Right lobe of liver (tissue), 6 donors: Measurements from ENCODE around the gene FBXO44. TPM values are rescaled to one million over a fixed set of nuclear protein-coding genes. Genes with fewer than 3 reads are reported as not detected.

Source experiments
- ATAC-seq, 4 donors: fragments of 200-7000 bp; cut with Tn5 transposase; one replicate each; pipeline ENCODE4 v1.9.1; 2020; ENCODE audit warnings: mild to moderate bottlenecking in 4 of 4, moderate library complexity in 4 of 4
- DNase-seq, 3 donors: peaks; one replicate each; pipeline ENCODE4 v3.0.0-alpha.2; 2020
- H3K27ac ChIP-seq, 3 donors: fragments of 200-600 bp; one replicate each; pipeline ENCODE4 v1.8.0; 2022
- H3K27me3 ChIP-seq, 2 donors: fragments of 200-600 bp; one replicate each; pipeline ENCODE4 v1.8.0; 2022
- H3K36me3 ChIP-seq, 4 donors: fragments of 200-600 bp; sonication (generic) in 1 of 4; one replicate each; pipeline versions ENCODE4 v1.5.1 to v1.8.0; 2017 to 2022; ENCODE audit warnings: control low read depth in 1 of 4
- H3K4me1 ChIP-seq, 4 donors: fragments of 200-600 bp; sonication (generic) in 1 of 4; one replicate each; pipeline versions ENCODE4 v1.5.1 to v1.8.0; 2017 to 2022; ENCODE audit warnings: control low read depth in 1 of 4
- H3K4me3 ChIP-seq, 3 donors: fragments of 200-600 bp; one replicate each; pipeline ENCODE4 v1.8.0; 2022
- H3K9me3 ChIP-seq, 4 donors: fragments of 200-600 bp; sonication (generic) in 1 of 4; one replicate each; pipeline versions ENCODE4 v1.5.1 to v1.8.0; 2017 to 2022; ENCODE audit warnings: control low read depth in 1 of 4
- CTCF ChIP-seq, 4 donors: fragments of 200-600 bp in 3 of 4; fragments of 450-650 bp in 1 of 4; IDR thresholded peaks; one replicate each; pipeline versions ENCODE4 v1.5.1 to v1.8.0; 2016 to 2022; ENCODE audit warnings: antibody characterized with exemption in 4 of 4, mild to moderate bottlenecking in 2 of 4
- POLR2A ChIP-seq: fragments of 450-650 bp; IDR thresholded peaks from one replicate; pipeline ENCODE4 v1.6.1; 2017; ENCODE audit warnings: antibody characterized with exemption, mild to moderate bottlenecking
- WGBS: methylation state at CpG from one replicate; pipeline ENCODE4 v1.1.6; 2018; ENCODE audit warnings: low coverage, low lambda C conversion rate; ENCODE audit not compliant: insufficient coverage; ENCODE audit errors: missing lambda C conversion rate; 5-methylcytosine and 5-hydroxymethylcytosine counted together
- intact Hi-C, 2 donors: fragments of 100-400 bp; cut with DNase I; formaldehyde crosslinking; loops; one replicate each; pipeline versions ENCODE4 v1.11.2 to v1.14.1; 2022
- total RNA-seq, 6 experiments: library from RNA; depleted of rRNA in 2 of 6; stranded (reverse); fragments of >200 nt in 2 of 6; fragmentation: NEBNext Ultra II Directional in 3 of 6; extraction: Animal tissue kit (Norgen Biotek cat#: 25700) in 3 of 6; gene quantifications; one replicate each; pipeline versions ENCODE4 v1.1.0 to v1.2.4, GENCODE V29; 2016 to 2023
- donor health status: DM: no; HTN: yes; CAD: no.
- donor health status: DM: no; HTN: no; CAD: no.
- donor health status: DM: no; HTN: no; CAD: no.
- donor health status: DM: no; HTN: yes; CAD: no.
- donor health status: DM: no; HTN: yes; CAD: no.

Gene FBXO44
- total RNA-seq, 6 experiments from 2014 or later, result 8.7 to 15.3 (median 10.5) TPM

GRCh38 chr1:11705596-11705995 is 50.9 kb downstream of the FBXO44 start:
- intact Hi-C loops, result no loop called here
- no peaks in the 10 kb centered on the region for H3K9me3 ChIP-seq
- ATAC-seq (no peak), DNase-seq (no peak)
- H3K4me1 ChIP-seq, result no peaks in the 10 kb centered on the region
- no peaks in the 10 kb centered on the region for H3K27me3 ChIP-seq
- 60% methylated on average over 1 of the region's 9 CpGs for WGBS
- H3K27ac ChIP-seq, result no peak overlapping the region
- H3K4me3 ChIP-seq, result no peak overlapping the region
- no peaks in the 10 kb centered on the region for H3K36me3 ChIP-seq
- no peak for TF ChIP-seq CTCF (IDR thresholded peaks at IDR 0.05)
- TF ChIP-seq POLR2A, result no peak

GRCh38 chr1:11706292-11706691 is 51.6 kb downstream of the FBXO44 start:
- Histone ChIP-seq H3K36me3 (no peaks in the 10 kb centered on the region), H3K27me3 (no peaks in the 10 kb centered on the region), H3K4me1 (no peaks in the 10 kb centered on the region), H3K9me3 (no peaks in the 10 kb centered on the region), H3K27ac (no peak overlapping the region), H3K4me3 (no peak overlapping the region)
- no peak for TF ChIP-seq CTCF (IDR thresholded peaks at IDR 0.05)
- no peak for TF ChIP-seq POLR2A
- intact Hi-C loops, result no loop called here
- WGBS, result 40% methylated on average over 1 of the region's 14 CpGs
- no peak for ATAC-seq
- DNase-seq, result no peak

DNA sequence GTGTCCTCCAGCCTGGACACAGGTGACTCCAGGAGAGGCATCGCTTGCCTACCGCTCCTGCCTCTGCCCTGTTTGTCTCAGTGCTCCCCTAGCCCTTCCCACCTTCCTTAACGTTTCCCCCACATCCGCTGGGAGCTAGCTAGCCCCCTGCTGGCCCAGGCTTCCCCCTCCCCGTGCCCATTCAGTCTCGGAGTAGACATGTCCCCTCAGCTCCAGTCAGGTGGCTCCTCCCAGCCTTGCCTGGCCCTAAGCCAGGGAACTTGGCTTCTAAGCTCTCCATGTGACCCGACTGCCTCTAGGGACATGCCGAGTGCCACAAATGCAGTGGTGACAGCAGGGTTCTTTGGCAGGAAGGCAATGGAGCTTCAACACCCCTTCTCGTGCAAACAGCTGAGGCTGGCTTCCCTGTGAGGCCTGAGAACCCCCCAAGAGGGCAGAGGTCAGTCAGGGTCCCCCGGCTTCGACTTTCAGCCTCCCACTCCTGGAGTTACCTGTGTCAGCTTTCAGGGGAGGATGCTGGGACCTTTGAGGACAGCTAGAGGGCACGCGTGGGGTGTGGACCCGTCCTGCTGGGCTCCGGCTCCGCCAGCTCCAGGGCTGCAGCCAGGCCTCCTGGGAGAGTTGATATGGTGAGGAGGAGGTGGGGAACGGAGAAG is 53.1 kb downstream of the FBXO44 start:
- Histone ChIP-seq H3K27me3 (no peaks in the 10 kb centered on the region), H3K9me3 (no peaks in the 10 kb centered on the region), H3K4me3 (no peak overlapping the region), H3K36me3 (no peaks in the 10 kb centered on the region), H3K4me1 (no peaks in the 10 kb centered on the region), H3K27ac (no peak overlapping the region)
- TF ChIP-seq POLR2A (no peak), CTCF (IDR thresholded peaks at IDR 0.05) (no peak)
- peak; percentile 77 to 84 (median 81) for DNase-seq
- WGBS, result 31% methylated on average over 14 of the region's 17 CpGs
- intact Hi-C loops, result no loop called here
- ATAC-seq, result peak; percentile 74 to 90 (median 85)

GRCh38 chr1:11708554-11709350 is 54.1 kb downstream of the FBXO44 start:
- 64% methylated on average over 4 of the region's 11 CpGs for WGBS
- DNase-seq (no peak), ATAC-seq (no peak)
- Histone ChIP-seq H3K9me3 (no peaks in the 10 kb centered on the region), H3K4me3 (no peak overlapping the region), H3K36me3 (no peaks in the 10 kb centered on the region), H3K4me1 (no peaks in the 10 kb centered on the region), H3K27me3 (no peaks in the 10 kb centered on the region), H3K27ac (no peak overlapping the region)
- intact Hi-C loops, result no loop called here
- TF ChIP-seq POLR2A (no peak), CTCF (IDR thresholded peaks at IDR 0.05) (no peak)
